K562 (cell line): ENCODE measurements around the gene PPP1R15A. TPM values are rescaled to one million over a fixed set of nuclear protein-coding genes. Genes with fewer than 3 reads are reported as not detected.

Experiments used
- ARID3B ChIP-seq: fragments of 250-450 bp; sonication (Bioruptor Pico); IDR thresholded peaks from 2 replicates; pipeline ENCODE4 v1.4.0; 2020; ENCODE audit warnings: borderline replicate concordance
- BRD9 ChIP-seq: fragments of 450-650 bp; IDR thresholded peaks from 2 replicates; pipeline ENCODE4 v1.6.1; 2018; ENCODE audit warnings: low read depth; ENCODE audit not compliant: partially characterized antibody
- CBX2 ChIP-seq: fragments of 200-600 bp; sonication (generic); IDR thresholded peaks from one replicate; pipeline ENCODE4 v1.6.1; 2012; ENCODE audit warnings: mild to moderate bottlenecking, low read length, inconsistent platforms; ENCODE audit not compliant: insufficient read depth, poor library complexity, severe bottlenecking
- CEBPG ChIP-seq, 3 experiments: fragments of 200-800 bp in 1 of 3; sonication (Bioruptor generic) in 1 of 3; sonication (generic) in 1 of 3; formaldehyde crosslinking in 1 of 3; IDR thresholded peaks in 2 of 3; conservative IDR thresholded peaks in 1 of 3; 2 replicates each; pipeline versions ENCODE4 v1.6.1 to v1.8.0; 2016 to 2022; ENCODE audit warnings: missing compliant biosample characterization in 2 of 3, missing genetic modification characterization in 2 of 3, mild to moderate bottlenecking in 1 of 3, missing genetic modification reagents in 1 of 3
- KDM1A ChIP-seq, 2 experiments: fragments of 450-650 bp; IDR thresholded peaks; 2 replicates each; pipeline ENCODE4 v1.6.1; 2016; ENCODE audit warnings: mild to moderate bottlenecking in 2 of 2
- KLF13 ChIP-seq: fragments of 450-650 bp; IDR thresholded peaks from 2 replicates; pipeline ENCODE4 v1.6.1; 2016; ENCODE audit warnings: missing genetic modification characterization, low read depth, mild to moderate bottlenecking, missing compliant biosample characterization, moderate library complexity, borderline replicate concordance
- MBD2 ChIP-seq: sonication (generic); IDR thresholded peaks from 2 replicates; pipeline ENCODE4 v1.6.1; 2016; ENCODE audit warnings: low read depth, borderline replicate concordance
- NR2C2 ChIP-seq, 2 experiments: fragments of 200-800 bp in 1 of 2; sonication (Bioruptor generic) in 1 of 2; sonication (generic) in 1 of 2; formaldehyde crosslinking in 1 of 2; IDR thresholded peaks; 2 replicates each; pipeline versions ENCODE4 v1.6.1 to v1.8.0; 2016 to 2022; ENCODE audit warnings: mild to moderate bottlenecking in 1 of 2, missing compliant biosample characterization in 1 of 2, missing genetic modification characterization in 1 of 2, missing genetic modification reagents in 1 of 2
- PHB2 ChIP-seq: fragments of 450-650 bp; IDR thresholded peaks from 2 replicates; pipeline ENCODE4 v1.6.1; 2017; ENCODE audit warnings: low read depth
- RBM15 ChIP-seq: fragments of 200-400 bp; formaldehyde crosslinking; IDR thresholded peaks from 2 replicates; pipeline ENCODE4 v1.6.1; 2018; ENCODE audit warnings: mild to moderate bottlenecking, low read length, moderate library complexity; ENCODE audit not compliant: insufficient read depth
- SPI1 ChIP-seq: IDR thresholded peaks from 2 replicates; pipeline ENCODE4 v1.6.1; 2011; ENCODE audit warnings: low read depth, low read length, control low read depth, borderline replicate concordance
- TOE1 ChIP-seq, 2 experiments: fragments of 450-650 bp in 1 of 2; sonication (generic) in 1 of 2; formaldehyde crosslinking in 1 of 2; IDR thresholded peaks; 2 replicates each; pipeline versions ENCODE4 v1.7.1 to v1.8.0; 2016 to 2022; ENCODE audit warnings: borderline replicate concordance in 2 of 2, mild to moderate bottlenecking in 2 of 2, antibody characterized with exemption in 1 of 2, inconsistent platforms in 1 of 2, low read depth in 1 of 2, missing genetic modification reagents in 1 of 2, moderate library complexity in 1 of 2
- ZNF354B ChIP-seq: fragments of 250-450 bp; sonication (Bioruptor Pico); IDR thresholded peaks from 2 replicates; pipeline ENCODE4 v1.4.0; 2020
- ZNF431 ChIP-seq: sonication (generic); formaldehyde crosslinking; IDR thresholded peaks from 2 replicates; pipeline ENCODE4 v1.8.0; 2022; ENCODE audit warnings: mild to moderate bottlenecking, missing genetic modification reagents
- ZNF644 ChIP-seq: fragments of 200-800 bp; sonication (Bioruptor generic); IDR thresholded peaks from 2 replicates; pipeline ENCODE4 v1.6.1; 2016; ENCODE audit warnings: low read depth, missing genetic modification characterization, missing compliant biosample characterization
- ZNF717 ChIP-seq: fragments of 250-450 bp; sonication (Bioruptor Pico); IDR thresholded peaks from 2 replicates; pipeline ENCODE4 v1.5.0; 2021
- ZNF830 ChIP-seq: fragments of 250-450 bp; sonication (Bioruptor Pico); IDR thresholded peaks from 2 replicates; pipeline ENCODE4 v1.5.0; 2021; ENCODE audit warnings: mild to moderate bottlenecking
- polyA plus RNA-seq, 8 experiments: library from polyadenylated mRNA; depleted of rRNA in 4 of 8; stranded (reverse) in 5 of 8; unstranded in 3 of 8; fragments of >200 nt; fragmentation: Nextera tagmentation in 2 of 8; fragmentation: Illumina TruSeq in 1 of 8; extraction: Ambion mirVana in 2 of 8; extraction: Trizol in 1 of 8; gene quantifications; 2 replicates each; pipeline versions ENCODE4 v1.2.1 to v1.2.3, GENCODE V29; 2011 to 2014; ENCODE audit warnings: inconsistent platforms in 1 of 8, missing spikeins in 1 of 8
- total RNA-seq, 7 experiments: library from RNA; depleted of rRNA in 6 of 7; stranded (reverse); fragments of >200 nt in 6 of 7; fragmentation: Illumina TruSeq in 2 of 7; extraction: Trizol in 2 of 7; gene quantifications; 2 replicates each; pipeline versions ENCODE4 v1.2.1 to v1.2.3, GENCODE V29; 2011 to 2021; ENCODE audit warnings: low replicate concordance in 1 of 7
- TF ChIP-seq, protein P1 (sequence below), 2 experiments: fragments of 450-650 bp; IDR thresholded peaks; 2 replicates each; pipeline ENCODE4 v1.6.1; 2018; ENCODE audit warnings: mild to moderate bottlenecking in 2 of 2, low read depth in 1 of 2; ENCODE audit not compliant: partially characterized antibody in 2 of 2
- TF ChIP-seq, protein P2 (sequence below), 3 experiments: fragments of 200-800 bp in 1 of 3; sonication (Bioruptor generic) in 1 of 3; sonication (generic) in 1 of 3; formaldehyde crosslinking in 1 of 3; IDR thresholded peaks; 2 replicates each; pipeline versions ENCODE4 v1.6.1 to v1.8.0; 2016 to 2022; ENCODE audit warnings: mild to moderate bottlenecking in 2 of 3, missing compliant biosample characterization in 2 of 3, missing genetic modification characterization in 2 of 3, missing genetic modification reagents in 1 of 3

Gene PPP1R15A
- total and polyA plus RNA-seq, 9 of the 15 experiments (the other 6 are each of a cell fraction or from before 2014, with no cell fraction given): 0.42 to 73.7 (median 44.0) TPM

- TF ChIP-seq, protein P1, sequence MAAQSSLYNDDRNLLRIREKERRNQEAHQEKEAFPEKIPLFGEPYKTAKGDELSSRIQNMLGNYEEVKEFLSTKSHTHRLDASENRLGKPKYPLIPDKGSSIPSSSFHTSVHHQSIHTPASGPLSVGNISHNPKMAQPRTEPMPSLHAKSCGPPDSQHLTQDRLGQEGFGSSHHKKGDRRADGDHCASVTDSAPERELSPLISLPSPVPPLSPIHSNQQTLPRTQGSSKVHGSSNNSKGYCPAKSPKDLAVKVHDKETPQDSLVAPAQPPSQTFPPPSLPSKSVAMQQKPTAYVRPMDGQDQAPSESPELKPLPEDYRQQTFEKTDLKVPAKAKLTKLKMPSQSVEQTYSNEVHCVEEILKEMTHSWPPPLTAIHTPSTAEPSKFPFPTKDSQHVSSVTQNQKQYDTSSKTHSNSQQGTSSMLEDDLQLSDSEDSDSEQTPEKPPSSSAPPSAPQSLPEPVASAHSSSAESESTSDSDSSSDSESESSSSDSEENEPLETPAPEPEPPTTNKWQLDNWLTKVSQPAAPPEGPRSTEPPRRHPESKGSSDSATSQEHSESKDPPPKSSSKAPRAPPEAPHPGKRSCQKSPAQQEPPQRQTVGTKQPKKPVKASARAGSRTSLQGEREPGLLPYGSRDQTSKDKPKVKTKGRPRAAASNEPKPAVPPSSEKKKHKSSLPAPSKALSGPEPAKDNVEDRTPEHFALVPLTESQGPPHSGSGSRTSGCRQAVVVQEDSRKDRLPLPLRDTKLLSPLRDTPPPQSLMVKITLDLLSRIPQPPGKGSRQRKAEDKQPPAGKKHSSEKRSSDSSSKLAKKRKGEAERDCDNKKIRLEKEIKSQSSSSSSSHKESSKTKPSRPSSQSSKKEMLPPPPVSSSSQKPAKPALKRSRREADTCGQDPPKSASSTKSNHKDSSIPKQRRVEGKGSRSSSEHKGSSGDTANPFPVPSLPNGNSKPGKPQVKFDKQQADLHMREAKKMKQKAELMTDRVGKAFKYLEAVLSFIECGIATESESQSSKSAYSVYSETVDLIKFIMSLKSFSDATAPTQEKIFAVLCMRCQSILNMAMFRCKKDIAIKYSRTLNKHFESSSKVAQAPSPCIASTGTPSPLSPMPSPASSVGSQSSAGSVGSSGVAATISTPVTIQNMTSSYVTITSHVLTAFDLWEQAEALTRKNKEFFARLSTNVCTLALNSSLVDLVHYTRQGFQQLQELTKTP (IDR thresholded peaks at IDR 0.05; ENCODE audit: low read depth in 1 of 2, partially characterized antibody in 2 of 2): peak in 1 of 2 experiments; percentile 79
- TF ChIP-seq TOE1 (IDR thresholded peaks at IDR 0.05; ENCODE audit: borderline replicate concordance): peak; percentile 75
- no peak for TF ChIP-seq TOE1 (CRISPR knock-in tag; IDR thresholded peaks at IDR 0.05; ENCODE audit: borderline replicate concordance, low read depth)
- no peak for TF ChIP-seq ZNF354B (CRISPR knock-in tag)
- peak; percentile 90 for TF ChIP-seq BRD9
- TF ChIP-seq, protein P2, sequence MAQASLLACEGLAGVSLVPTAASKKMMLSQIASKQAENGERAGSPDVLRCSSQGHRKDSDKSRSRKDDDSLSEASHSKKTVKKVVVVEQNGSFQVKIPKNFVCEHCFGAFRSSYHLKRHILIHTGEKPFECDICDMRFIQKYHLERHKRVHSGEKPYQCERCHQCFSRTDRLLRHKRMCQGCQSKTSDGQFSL (CRISPR knock-in tag; IDR thresholded peaks at IDR 0.05): no peak
- TF ChIP-seq, protein P2 (tag; IDR thresholded peaks at IDR 0.05): no peak
- TF ChIP-seq MBD2: no peak
- TF ChIP-seq SPI1: peak; percentile 62; the same call in 1 of the 2 replicates
- no peak for TF ChIP-seq RBM15
- no peak for TF ChIP-seq ZNF431 (CRISPR knock-in tag)
- no peak for TF ChIP-seq ZNF717 (CRISPR knock-in tag)
- no peak for TF ChIP-seq CBX2
- TF ChIP-seq KDM1A (IDR thresholded peaks at IDR 0.05): peak; percentile 6 to 32; a peak in 1 of 4 replicates
- TF ChIP-seq ZNF644 (tag): no peak
- peak; percentile 75 for TF ChIP-seq PHB2
- TF ChIP-seq ARID3B (CRISPR knock-in tag): no peak
- TF ChIP-seq NR2C2 (CRISPR knock-in tag; IDR thresholded peaks at IDR 0.05): no peak
- peak; percentile 36; the same call in 1 of the 2 replicates for TF ChIP-seq NR2C2 (tag; IDR thresholded peaks at IDR 0.05)
- TF ChIP-seq ZNF830 (CRISPR knock-in tag): no peak
- TF ChIP-seq CEBPG (CRISPR knock-in tag; IDR thresholded peaks at IDR 0.05): no peak
- no peak for TF ChIP-seq CEBPG (tag; conservative IDR thresholded peaks at IDR 0.05 in 1 of 2, IDR thresholded peaks at IDR 0.05 in 1 of 2)
- no peak for TF ChIP-seq KLF13 (tag)
Measured at GRCh38 chr19:48868114-48868886, 3.9 kb upstream of the PPP1R15A start, which contains the start of gene PLEKHA4 (continued).
